ENCODE data around the gene KAT6B. TPM values are rescaled to one million over a fixed set of nuclear protein-coding genes. Genes with fewer than 3 reads are reported as not detected.

The KAT6B gene
- total RNA-seq, 1 donor: 26.3 TPM

DNA sequence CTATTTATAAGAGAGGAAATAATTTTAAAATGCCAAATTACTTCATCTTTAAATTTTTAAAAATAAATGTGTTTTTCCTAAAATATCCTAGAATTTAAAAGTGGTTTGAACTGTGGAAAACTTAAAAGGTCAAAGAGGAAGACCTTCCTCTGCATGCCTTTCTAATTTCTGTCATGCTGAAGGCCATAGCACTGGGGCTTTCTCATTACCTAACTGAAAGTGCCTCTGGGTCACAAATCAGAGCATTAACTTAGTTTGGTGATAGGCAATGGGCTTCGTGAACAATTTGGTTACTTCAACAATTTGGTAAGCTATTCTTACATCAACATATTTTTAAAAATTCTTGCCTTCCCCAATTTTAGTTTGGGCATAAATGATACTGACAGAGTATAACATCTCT, 184.8 kb downstream of the KAT6B start:
- no peak for DNase-seq (ENCODE audit: low read depth)
- TF ChIP-seq, protein P1, sequence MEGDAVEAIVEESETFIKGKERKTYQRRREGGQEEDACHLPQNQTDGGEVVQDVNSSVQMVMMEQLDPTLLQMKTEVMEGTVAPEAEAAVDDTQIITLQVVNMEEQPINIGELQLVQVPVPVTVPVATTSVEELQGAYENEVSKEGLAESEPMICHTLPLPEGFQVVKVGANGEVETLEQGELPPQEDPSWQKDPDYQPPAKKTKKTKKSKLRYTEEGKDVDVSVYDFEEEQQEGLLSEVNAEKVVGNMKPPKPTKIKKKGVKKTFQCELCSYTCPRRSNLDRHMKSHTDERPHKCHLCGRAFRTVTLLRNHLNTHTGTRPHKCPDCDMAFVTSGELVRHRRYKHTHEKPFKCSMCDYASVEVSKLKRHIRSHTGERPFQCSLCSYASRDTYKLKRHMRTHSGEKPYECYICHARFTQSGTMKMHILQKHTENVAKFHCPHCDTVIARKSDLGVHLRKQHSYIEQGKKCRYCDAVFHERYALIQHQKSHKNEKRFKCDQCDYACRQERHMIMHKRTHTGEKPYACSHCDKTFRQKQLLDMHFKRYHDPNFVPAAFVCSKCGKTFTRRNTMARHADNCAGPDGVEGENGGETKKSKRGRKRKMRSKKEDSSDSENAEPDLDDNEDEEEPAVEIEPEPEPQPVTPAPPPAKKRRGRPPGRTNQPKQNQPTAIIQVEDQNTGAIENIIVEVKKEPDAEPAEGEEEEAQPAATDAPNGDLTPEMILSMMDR (IDR thresholded peaks at IDR 0.05; ENCODE audit: insufficient read depth, low read depth, low read length): no peak

DNA sequence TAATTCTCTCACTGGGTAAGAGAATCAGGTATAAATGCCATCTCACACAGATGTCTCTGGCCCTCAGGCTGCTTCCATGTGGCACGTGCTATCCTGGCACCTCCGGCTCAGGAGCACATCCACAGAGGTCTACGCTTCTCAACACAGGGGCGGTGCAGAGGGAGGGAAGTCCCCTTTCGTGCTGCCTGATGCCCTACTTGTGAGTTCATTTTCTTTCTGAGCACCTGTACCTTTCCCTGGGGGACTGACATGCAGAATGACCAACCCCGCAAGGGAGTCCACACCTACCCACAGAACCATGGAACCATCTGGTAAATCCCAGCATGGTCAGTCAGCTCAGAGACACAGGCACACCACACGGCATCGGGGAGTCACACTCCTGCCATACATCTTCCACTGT, 186.1 kb downstream of the KAT6B start:
- TF ChIP-seq, protein P1 (IDR thresholded peaks at IDR 0.05; ENCODE audit: insufficient read depth, low read depth, low read length): no peak
- H3K4me3 ChIP-seq (ENCODE audit: low read depth, low read length): no peak overlapping the region
- no peak for DNase-seq (ENCODE audit: low read depth)

More for the DNA sequence above, 184.8 kb downstream of the KAT6B start:
- no peak overlapping the region for H3K4me3 ChIP-seq (ENCODE audit: low read depth, low read length)

GRCh38 chr10:75013007-75013406, 186.6 kb downstream of the KAT6B start:
- TF ChIP-seq, protein P1 (IDR thresholded peaks at IDR 0.05; ENCODE audit: insufficient read depth, low read depth, low read length): no peak
- DNase-seq (ENCODE audit: low read depth): no peak
- no peak overlapping the region for H3K4me3 ChIP-seq (ENCODE audit: low read depth, low read length)

DNA sequence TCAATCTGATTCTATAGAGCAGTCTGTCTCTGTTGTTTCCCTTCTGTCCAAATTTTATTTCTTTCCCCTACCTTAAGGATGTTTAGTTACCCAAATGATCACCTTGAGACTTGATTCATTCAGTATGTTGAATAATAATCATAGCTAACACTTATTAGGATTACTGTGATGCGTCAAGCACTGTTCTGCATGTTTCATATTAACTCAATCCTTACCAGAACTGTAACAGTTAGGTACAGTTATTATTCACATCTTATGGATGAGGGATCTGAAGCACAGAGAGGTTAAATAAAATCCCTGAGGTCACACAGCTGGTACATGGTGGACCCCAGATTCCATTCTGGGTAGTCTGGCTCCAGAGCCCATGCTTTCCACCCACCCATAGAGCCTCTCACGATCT, 187.1 kb downstream of the KAT6B start:
- no peak for DNase-seq (ENCODE audit: low read depth)
- no peak overlapping the region for H3K4me3 ChIP-seq (ENCODE audit: low read depth, low read length)
- TF ChIP-seq, protein P1 (IDR thresholded peaks at IDR 0.05; ENCODE audit: insufficient read depth, low read depth, low read length): no peak

GRCh38 chr10:75014516-75015230, 188.3 kb downstream of the KAT6B start:
- TF ChIP-seq, protein P1 (IDR thresholded peaks at IDR 0.05; ENCODE audit: insufficient read depth, low read depth, low read length): no peak

DNA sequence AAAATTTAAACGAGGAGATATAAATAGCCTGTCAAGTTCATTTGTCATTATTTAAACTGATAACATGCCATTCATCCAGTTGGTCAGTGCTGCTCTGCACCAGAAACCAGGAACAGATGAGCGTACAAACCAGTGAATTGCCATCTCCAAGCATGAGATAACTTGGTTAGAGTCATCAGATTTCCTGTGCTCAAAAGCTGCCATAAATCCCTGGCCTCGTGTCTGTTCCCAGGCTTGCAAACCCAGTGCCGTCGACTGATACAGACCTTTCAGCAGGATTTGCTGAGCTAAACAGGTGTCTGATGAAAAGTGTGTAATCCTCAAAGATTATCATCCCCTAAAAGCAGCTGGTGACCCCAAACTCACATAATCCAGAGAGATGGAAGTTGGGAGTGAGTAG, 189.0 kb downstream of the KAT6B start:
- DNase-seq (ENCODE audit: low read depth): no peak
- H3K4me3 ChIP-seq (ENCODE audit: low read depth, low read length): no peak overlapping the region
- TF ChIP-seq, protein P1 (IDR thresholded peaks at IDR 0.05; ENCODE audit: insufficient read depth, low read depth, low read length): no peak

More at GRCh38 chr10:75014516-75015230, 188.3 kb downstream of the KAT6B start:
- no peak overlapping the region for H3K4me3 ChIP-seq (ENCODE audit: low read depth, low read length)
- no peak for DNase-seq (ENCODE audit: low read depth)

DNA sequence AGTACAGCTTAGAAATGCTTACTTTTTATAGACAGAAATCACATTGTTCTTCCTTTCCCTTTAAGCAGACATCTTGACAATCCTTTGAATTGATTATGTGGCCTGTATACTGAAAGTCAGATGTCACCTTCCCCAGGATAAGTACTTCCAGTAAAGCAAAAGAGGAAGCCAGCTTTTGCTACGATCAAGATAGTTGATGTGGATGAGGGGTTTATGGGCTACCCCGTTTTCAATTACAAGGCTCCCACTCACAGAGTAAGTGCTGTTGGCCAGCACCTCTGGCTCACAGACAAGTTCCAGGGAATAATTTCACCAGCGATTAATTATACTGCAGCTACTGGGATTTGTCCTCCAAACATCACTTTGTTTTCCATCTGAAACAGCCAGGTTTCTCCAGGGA, 189.9 kb downstream of the KAT6B start:
- TF ChIP-seq, protein P1 (IDR thresholded peaks at IDR 0.05; ENCODE audit: insufficient read depth, low read depth, low read length): no peak
- H3K4me3 ChIP-seq (ENCODE audit: low read depth, low read length): no peak overlapping the region
- DNase-seq (ENCODE audit: low read depth): no peak
